Testis (tissue), 2 donors: Measurements from ENCODE around the gene NDUFAF3.

ENCODE experiments used
- CTCF ChIP-seq, 3 experiments: fragments of 450-650 bp in 2 of 3; fragments of 200-600 bp in 1 of 3; sonication (generic) in 1 of 3; IDR thresholded peaks; one replicate each; pipeline ENCODE4 v1.5.1; 2016 to 2019; ENCODE audit warnings: antibody characterized with exemption in 3 of 3, mild to moderate bottlenecking in 2 of 3, moderate library complexity in 1 of 3
- POLR2A ChIP-seq: fragments of 450-650 bp; IDR thresholded peaks from one replicate; pipeline ENCODE4 v1.6.1; 2017; ENCODE audit warnings: antibody characterized with exemption, mild to moderate bottlenecking, moderate library complexity

GRCh38 chr3:49022688-49023171, 809 bp downstream of the NDUFAF3 start:
- no peak for TF ChIP-seq CTCF (IDR thresholded peaks at IDR 0.05)
- TF ChIP-seq POLR2A: no peak
